ENCODE data around the gene CFAP100.

Gene CFAP100

DNA sequence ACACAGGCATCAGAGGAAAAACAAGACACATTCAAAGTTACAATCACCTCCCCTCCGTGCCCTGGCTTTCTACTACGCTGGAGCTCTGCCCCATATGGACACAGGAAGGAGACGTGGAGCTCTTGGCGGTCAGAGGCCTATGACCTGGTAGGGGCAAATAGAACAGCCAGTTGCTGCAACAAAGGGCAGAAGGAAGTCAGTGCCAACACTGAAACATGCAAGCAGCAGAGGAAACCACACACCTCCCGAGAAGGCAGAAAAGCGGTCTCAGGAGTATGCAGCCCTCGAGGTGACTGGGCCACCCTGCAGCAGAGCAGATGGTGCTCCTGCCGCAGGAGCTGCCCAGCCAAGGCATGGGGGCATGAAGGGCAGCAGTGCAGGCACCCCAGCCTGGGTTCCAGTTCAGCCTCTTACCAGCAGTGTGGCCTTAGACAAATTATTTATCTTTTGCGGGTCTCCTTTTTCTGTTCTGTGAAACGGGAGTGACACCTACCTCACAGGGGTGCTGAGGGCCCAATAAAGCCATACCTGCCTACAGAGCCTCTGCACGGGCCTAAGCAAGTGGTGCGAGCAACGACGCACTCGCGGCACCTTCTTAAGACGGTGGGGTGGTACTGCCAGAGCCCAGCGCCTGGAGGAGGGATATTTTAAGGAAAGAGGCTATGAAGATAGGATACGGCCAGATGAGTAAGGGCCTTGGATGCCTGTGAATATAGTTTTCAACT is 72.3 kb downstream of the CFAP100 start:
- DNase-seq: no peak

GRCh38 chr3:126467611-126467955 is 72.9 kb downstream of the CFAP100 start:
- no peak for DNase-seq

DNA sequence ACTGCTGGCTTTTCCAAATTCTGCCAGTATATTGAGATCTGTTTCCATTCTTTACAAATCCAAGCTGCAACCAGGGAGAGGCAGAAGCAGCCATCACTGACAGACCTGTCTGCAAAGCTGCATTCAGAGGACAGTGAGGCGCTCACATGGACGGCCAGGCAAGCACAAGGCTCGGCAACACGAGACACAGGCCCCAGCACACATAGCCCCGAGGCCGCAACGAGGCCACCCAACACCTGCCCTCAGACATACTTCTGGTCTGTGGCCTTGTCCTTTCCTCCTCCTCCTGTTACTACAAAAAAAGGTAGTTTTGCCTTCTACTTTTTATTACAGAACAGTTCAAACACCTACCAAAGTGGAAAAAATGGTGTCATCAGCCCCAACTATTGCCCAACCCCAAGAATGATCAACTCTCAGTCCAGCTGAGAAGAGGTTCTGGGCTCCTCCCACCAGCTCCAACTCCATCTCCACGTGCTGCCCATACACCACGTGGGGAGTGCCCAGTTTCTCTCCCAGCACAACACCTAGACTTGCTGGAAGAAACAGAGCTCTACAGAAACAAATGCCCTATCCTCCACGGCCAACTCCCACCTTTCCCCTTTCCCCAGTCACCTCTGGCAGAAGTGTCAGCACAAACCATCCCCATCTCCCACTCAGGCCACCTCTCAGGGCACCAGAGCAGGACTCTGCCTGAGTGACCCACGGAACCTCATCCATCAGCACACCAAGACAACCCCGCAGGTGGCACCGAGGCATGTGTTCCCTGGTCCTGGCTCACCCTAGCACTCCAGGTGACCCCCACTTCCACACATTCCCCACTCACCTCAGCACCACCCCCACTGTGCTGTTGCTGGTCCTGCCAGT is 73.6 kb downstream of the CFAP100 start:
- DNase-seq: no peak

DNA sequence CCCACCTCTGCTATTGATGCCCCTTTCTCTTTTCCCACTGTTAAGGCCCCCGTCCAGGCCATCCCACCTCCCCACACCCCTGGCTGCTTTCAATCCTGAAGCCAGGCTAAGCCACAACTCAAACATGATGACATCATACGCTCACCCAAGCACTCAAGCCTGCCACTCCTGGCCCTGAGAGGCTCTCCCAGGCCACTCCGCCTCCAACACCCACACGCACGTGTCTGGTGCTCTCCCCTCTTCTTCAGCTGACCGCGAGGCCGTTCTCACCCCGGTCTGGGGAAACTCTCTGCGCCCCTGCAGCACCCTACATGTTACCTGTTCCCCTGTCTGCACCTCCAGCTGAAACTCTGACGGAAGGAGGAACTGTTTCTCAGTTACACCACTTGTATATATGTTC is 74.8 kb downstream of the CFAP100 start:
- DNase-seq: no peak

- peak; percentile 16 for DNase-seq
Observed at GRCh38 chr3:126472277-126473006, 77.7 kb downstream of the CFAP100 start.

- peak; percentile 5 for DNase-seq
Observed at GRCh38 chr3:126473292-126474168, 78.8 kb downstream of the CFAP100 start.

DNA sequence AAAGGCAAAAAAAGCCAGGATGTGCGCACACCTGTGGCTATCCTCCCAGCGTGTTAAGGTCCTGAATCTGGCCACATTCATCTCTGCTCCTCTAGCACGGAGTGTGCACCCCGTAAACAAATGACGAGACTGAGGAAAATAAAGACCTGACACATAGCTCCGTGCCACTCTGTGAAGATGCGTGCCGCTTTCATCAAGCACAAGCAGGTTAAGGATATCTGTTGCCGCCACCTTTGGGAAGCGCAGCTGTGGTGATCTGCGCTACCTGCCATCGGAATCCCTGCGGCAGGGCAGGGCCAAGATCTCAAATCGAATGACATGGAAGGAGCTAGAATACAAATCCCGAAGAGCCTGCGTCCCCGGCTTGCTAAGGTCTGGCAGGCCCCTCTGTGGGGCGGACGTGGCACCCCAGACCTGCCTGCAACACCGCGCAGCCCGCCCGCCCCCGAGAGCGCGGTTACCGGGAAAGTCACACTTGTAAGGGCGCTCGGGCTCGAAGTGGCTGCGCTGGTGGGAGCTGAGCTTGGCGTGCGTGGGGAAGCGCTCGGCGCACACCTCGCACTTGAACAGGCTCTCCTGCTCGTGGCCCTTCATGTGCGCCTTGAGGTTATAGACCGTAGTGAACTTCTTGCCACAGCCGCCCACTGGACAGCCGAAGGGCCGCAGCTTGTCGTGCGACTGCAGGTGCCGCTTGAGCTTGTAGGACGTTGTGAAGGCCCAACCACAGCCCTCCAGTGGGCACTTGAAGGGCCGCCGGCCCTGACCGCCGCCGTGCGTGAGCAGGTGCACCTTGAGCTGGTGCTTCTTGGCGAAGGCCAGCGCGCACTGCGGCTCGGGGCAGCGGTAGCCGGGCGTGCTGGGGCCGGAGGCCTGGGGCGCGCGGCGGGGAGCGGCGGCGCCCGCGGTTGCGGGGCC is 80.0 kb downstream of the CFAP100 start:
- peak; percentile 31 for DNase-seq

GRCh38 chr3:126475413-126476114 is 80.9 kb downstream of the CFAP100 start, which contains the start of gene ZXDC:
TSS of gene ZXDC (minus strand) at chr3:126475891. CDS start at chr3:126475865, 26 bp downstream.
- DNase-seq: peak; percentile 85

DNA sequence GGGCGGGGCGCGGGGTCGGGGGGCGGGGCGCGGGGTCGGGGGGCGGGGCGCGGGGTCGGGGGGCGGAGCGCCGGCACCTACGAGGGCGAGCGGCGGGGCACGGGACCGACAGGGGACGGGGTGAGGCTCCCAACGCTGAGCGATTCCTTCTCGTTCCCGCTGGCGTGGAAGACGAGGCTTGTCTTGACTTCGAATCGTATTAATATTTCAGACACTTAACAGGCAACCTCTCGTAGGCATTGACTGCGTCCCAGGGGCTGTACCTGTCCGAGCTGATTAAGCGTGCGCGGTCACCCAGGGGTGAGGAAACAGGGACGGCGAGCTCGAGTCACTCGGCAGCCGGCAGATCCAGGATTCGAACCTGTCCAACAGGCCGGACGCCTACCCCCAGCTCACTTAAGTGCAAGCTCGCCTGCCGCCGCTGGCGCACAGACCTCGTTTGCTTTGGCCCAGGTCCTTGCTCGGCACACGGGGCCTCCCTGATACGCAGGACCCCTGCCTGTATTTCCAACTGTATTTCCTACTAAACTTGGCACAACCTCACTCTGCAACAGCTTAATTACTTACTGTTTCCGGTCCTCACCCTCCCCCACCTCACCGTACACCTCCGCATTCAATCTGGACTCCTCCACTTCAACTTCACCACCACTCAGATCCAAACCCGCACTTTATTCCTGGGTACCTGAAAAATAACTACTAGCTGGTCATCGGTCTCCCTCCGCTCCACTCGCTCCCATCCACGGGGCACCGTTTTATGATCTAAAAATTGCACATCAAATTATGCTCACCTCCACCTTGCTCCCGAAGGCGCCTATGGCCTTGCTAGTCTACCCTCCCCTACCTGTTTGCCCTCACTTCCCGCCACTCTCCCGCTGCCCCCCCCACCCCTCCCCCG is 81.7 kb downstream of the CFAP100 start:
- peak; percentile 52 for DNase-seq

- no peak for DNase-seq
Observed at GRCh38 chr3:126477061-126477380, 82.3 kb downstream of the CFAP100 start.

DNA sequence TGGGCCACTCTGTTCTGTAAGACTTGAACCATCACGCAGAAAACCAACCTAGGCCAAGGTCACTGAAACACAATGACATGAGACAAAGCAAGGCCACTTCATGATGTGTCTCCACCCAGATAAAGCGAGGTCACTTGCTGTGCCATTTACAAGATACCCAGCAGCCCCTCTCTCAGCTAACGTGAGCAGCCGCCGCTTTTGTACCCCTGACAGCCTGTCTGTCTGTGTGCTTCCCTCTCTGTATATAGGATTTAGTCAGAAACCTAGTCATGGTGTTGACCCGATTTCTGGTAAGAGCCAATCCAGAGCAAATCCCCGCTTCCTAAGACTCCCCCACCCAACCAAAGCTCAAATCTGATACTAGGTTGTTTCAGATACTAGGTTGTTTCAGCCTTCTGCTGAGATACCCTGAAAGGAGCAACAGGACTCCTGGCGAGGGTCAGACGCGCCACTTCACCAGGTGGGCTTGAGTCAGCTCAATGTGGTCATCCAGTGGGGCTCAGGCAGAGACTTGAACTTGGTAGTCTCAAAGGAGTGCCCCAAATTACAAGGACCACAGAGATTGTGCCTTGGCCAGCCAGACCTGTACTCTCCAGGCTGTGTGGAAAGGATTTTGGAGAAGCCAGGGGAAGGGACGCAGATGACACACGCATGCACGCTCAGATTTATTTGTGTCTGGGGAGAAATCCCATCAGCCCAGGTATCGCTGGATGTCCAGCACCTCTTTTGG is 84.0 kb downstream of the CFAP100 start:
- no peak for DNase-seq

DNA sequence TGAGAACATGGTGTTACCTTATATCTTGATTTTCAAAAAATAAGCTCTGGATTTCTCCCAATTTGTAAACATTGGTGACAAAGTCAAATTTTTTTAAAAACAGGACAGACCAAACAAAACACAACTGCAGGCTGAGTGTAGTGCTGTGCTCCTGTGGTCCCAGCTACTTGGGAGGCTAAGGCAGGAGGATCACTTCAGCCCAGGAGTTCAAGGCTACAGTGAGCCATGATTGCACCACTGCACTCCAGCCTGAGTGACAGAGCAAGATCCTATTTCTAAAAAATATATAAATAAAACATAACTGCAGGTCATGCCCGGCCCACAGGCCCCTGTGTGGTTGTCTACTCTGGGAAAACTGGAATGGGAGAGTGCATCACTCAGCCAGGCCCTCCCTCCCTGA is 84.9 kb downstream of the CFAP100 start:
- no peak for DNase-seq

DNA sequence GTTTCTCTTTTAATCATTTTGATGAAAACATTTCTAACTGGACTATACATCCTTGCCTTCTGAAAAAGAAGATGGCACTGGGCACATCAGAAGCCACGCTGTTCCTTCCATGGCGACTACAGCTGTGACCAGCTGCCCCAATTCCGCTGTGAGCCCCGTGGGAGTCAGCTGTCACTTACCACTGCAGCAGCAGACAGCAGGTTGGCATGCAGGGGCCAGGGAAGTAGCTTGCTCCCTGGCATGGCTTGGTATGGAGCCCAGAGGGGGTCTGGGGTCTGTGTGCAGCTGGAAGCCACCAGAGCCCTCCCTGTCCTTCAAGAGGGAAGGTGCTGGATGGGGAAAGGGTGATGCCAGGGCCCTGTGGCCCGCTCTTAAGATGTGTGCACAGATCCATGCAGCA is 85.5 kb downstream of the CFAP100 start:
- no peak for DNase-seq

DNA sequence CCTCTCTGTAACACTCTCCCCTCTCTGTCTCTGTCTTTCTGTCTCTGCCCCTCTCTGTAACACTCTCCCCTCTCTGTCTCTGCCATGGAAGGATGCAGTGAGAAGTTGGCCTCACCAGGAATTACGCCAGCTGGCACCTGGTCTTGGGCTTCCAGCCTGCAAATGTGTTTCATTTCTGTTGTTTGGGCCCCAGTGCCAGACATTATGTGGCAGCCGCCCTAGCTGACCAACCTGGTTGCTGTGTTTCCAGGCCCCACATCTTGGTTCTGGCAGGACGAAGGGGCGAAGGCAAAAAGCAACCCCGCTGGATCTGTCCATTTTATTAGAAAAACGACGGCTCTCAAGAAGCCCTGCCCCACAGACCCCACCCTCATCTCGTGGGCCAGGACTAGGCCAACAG is 86.2 kb downstream of the CFAP100 start:
- DNase-seq: no peak

- DNase-seq: no peak
Observed at GRCh38 chr3:126481808-126482502, 87.2 kb downstream of the CFAP100 start.

- DNase-seq: no peak
Observed at GRCh38 chr3:126482503-126483255, 88.0 kb downstream of the CFAP100 start.

DNA sequence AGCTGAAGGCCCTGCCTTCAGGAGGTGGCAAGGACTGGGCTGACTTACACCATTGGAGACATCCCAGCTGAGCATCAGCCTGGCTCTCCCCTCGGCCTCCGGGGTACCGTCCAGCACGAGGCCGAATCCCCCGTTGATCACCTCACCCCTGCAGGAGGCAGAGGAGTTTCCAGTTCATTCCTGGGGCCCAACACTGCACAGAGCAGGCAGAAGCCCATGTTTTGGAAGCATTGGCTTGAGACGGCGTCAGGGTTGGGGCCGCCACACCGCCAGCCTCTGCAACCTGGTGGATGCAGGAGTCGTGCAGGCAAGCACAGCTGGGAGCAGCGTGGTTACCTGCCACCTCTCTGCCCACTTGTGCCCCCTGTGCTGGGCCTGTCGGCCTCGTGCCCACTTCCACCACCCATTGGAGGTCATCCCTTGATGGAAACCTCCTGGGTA is 88.6 kb downstream of the CFAP100 start:
- no peak for DNase-seq

- no peak for DNase-seq
Observed at GRCh38 chr3:126484148-126484547, 89.4 kb downstream of the CFAP100 start.
